HG03442 (cell line): ENCODE data around the gene SCN5A.
"Not testable (repeated sequence)": the region's sequence is repeated elsewhere in the genome, so short reads cannot be mapped to it uniquely, and the experiment has no call there.

Experiments
- ATAC-seq: cut with Tn5 transposase; IDR thresholded peaks from one replicate; pipeline ENCODE4 v1.9.1; 2021; ENCODE audit warnings: mild to moderate bottlenecking, moderate library complexity; ENCODE audit not compliant: unreplicated experiment

SCN5A gene

GRCh38 chr3:38580450-38581382 is 68.8 kb downstream of the SCN5A start:
- ATAC-seq = no peak

- peak; percentile 53 for ATAC-seq
Observed at GRCh38 chr3:38579551-38580449, 69.7 kb downstream of the SCN5A start.

GRCh38 chr3:38579141-38579540 is 70.3 kb downstream of the SCN5A start:
- no peak for ATAC-seq

- no peak for ATAC-seq
Observed at GRCh38 chr3:38578551-38578950, 70.9 kb downstream of the SCN5A start.

GRCh38 chr3:38578081-38578475 is 71.4 kb downstream of the SCN5A start:
- no peak for ATAC-seq

GRCh38 chr3:38577371-38578080 is 72.0 kb downstream of the SCN5A start:
- no peak for ATAC-seq

- ATAC-seq = no peak
Observed at GRCh38 chr3:38576526-38577370, 72.7 kb downstream of the SCN5A start.

GRCh38 chr3:38576131-38576525 is 73.4 kb downstream of the SCN5A start:
- no peak for ATAC-seq

GRCh38 chr3:38575279-38575843 is 74.1 kb downstream of the SCN5A start:
- no peak for ATAC-seq

- ATAC-seq = no peak
Observed at GRCh38 chr3:38574411-38575278, 74.8 kb downstream of the SCN5A start.

GRCh38 chr3:38573556-38573955 is 75.9 kb downstream of the SCN5A start:
- no peak for ATAC-seq

- no peak for ATAC-seq
Observed at GRCh38 chr3:38573111-38573510, 76.4 kb downstream of the SCN5A start.

GRCh38 chr3:38567498-38567897 is 82.0 kb downstream of the SCN5A start:
- no peak for ATAC-seq

- ATAC-seq = not testable (repeated sequence)
Observed at GRCh38 chr3:38566794-38567193, 82.7 kb downstream of the SCN5A start.

GRCh38 chr3:38566215-38566528 is 83.3 kb downstream of the SCN5A start:
- no peak for ATAC-seq

- no peak for ATAC-seq
Observed at GRCh38 chr3:38565339-38566214, 83.9 kb downstream of the SCN5A start.

- no peak for ATAC-seq
Observed at GRCh38 chr3:38564631-38565338, 84.7 kb downstream of the SCN5A start.
